ENCODE results near the gene NT5DC1.
A peak's percentile ranks its signal among the peaks of the same experiment; 100 is the strongest.

The NT5DC1 gene

DNA sequence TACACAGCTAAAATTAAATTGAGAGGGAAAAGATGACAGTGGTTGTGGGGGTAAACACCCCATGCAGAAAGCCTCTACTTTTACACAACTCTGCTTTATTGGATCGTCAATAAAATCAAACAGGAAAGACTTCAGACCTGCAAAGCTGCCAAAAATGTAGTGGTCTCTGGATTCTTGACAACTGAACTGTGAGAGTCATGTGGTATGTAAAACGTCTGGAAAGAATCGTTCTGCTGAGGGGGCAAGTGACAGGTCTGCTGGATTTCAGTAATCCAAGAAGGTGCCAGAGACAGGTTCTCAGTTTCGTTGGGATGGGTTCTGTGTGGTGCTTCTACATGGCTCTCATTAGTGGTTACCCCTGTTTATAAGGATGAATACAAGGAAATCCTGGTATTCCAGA, 89.9 kb downstream of the NT5DC1 start:
- peak; percentile 95 for DNase-seq (ENCODE audit: low read depth, low spot score)

DNA sequence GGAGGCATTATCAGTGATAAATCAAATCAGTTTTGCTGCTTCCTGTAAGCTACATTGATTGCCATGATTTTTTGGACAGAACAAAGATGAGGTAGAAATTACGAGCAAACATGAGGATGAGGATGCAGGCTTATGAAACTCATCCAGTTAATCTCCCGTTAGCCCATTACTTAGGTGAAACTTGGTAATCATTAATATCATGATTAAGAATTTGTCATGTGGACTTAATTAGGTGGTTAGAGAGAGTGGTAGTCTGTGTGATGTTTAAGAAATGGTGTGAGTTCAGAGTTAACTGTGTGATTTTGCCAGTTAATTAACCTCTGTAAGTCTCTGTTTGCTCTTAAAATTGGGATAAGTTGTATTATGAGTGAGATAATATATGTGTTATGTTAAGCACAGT, 91.2 kb downstream of the NT5DC1 start:
- DNase-seq (ENCODE audit: low read depth, low spot score): no peak

DNA sequence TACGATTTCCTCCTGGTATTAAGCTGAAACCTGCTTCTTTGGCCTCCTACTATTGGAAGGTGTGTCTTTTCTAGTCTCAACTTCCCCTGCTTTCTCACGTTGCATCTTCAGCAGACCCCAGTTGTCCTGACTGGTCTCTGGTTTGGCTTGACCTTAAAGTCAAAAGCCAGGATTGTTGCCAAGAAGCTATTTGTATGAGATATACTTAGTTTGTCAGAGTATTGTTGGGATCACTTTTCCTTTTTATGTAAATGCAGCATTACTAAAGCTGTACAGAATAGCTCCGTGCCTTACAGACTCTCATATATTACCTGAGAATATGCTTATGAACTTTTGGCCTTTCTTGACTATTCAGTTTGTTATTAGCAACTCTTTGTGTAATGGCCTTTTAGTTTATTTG, 92.1 kb downstream of the NT5DC1 start:
- DNase-seq (ENCODE audit: low read depth, low spot score): no peak

DNA sequence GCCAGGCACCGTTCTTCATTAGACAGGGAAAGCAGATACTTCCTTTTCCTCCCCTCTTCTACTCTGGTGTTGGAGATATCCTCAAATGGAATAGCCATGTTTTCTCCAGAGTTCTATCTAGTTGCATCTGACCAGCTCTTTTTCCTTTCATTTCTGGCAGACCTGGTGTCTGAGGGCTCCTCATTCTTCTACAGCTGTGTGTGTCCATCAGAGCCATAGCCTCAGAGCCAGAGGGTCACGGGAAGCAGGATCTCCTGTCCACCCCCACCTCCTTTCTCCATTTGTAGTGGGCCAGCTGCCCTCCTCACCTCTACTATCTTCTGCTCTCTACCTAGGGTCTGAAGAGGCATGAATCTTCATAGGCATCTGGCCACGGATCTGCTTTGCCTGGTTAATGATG, 96.2 kb downstream of the NT5DC1 start:
- DNase-seq (ENCODE audit: low read depth, low spot score): no peak

DNA sequence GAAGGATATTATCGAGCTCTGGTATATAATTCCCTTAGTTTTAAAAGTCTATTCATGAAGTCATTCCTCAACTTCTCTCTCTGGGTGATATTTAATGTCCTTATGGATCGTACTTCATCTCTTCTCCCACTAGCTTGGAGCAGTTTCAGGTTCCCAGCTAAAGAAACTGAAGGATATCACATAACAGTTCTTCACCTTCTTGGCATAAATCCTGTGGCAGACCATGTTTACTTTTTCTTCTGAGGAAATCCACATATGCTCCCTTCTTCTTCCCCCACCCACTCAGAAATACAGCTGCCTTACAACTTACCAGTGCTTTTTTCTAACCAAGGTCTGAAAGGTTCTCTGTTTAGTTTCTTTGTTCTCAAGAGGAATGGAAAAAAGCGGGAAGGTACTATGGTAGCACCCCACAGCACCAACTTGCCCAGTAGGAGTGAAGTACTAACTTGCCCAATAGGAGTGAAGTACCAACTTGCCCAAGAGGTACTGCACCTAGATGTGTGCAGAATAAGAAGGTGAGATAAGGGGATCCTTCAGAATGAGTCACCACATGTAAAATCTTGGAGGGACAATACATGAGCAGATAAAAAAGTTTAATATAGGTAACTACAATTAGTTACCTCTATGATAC, 100.1 kb downstream of the NT5DC1 start:
- no peak for DNase-seq (ENCODE audit: low read depth, low spot score)

DNA sequence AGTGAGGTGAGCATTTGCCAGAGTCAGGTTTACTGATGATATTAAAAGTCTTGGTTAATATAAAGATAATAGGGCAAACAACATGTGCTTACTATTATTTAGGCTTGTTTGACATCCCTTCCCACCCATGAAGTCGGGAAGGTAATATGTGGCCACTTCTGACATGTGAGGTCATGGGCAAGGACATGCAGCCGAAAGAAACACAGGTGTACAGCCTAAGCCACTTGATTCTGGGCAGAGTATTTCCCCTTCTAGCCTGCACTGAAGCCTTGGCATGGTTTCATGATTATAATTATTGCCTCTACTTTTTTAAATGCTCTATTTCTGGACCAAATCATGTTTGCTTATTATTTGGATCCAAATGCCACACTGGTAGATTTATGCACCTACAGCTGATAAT, 100.9 kb downstream of the NT5DC1 start:
- no peak for DNase-seq (ENCODE audit: low read depth, low spot score)

DNA sequence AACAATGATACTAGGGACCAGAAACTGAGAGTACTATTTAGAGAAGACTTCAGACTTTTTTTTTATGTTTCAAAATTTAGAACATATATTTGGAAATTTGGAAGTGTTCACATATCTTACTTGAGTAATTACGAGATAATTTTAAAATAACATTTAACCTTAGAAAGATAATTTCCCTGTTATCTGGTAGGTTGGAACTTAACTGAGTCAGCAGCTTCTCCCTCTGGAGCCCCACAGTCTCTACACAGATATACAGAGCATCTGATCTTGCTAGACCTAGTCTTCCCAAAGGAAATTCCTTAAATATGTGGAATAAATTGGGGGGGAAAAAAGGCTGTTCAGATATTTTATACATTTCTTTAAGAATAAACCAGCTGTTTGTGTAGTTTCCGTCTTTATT, 104.6 kb downstream of the NT5DC1 start:
- DNase-seq (ENCODE audit: low read depth, low spot score): no peak

DNA sequence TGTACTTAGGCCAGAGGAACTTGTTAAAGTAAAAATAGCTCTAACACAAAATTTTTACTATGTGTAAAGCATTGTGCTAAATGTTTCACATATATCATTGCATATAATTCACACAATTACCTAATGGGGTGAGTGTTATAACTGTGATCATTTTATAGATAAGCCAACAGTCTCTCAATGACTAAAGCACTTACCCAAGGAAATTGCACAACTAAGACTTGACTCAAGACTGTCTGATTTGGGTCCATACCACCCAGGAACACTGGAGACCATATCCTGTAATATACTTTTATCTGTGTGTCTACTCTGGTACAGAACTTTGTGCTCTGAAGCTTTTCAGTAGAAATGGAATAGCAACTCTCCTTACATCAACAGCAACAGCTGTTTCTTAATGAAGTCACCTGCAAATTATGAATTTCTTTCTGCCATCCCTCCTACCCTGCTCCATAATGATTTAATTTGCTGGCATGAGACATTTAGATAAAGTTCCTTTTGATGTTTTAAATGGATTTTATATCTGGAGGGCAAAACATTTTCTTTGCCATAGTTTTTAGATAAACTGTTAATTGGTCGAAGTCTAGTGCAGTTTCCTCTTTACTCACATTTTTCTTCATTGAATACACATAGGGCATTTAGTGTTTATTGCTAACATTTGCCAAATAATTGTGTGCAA, 105.7 kb downstream of the NT5DC1 start:
- DNase-seq (ENCODE audit: low read depth, low spot score): no peak

DNA sequence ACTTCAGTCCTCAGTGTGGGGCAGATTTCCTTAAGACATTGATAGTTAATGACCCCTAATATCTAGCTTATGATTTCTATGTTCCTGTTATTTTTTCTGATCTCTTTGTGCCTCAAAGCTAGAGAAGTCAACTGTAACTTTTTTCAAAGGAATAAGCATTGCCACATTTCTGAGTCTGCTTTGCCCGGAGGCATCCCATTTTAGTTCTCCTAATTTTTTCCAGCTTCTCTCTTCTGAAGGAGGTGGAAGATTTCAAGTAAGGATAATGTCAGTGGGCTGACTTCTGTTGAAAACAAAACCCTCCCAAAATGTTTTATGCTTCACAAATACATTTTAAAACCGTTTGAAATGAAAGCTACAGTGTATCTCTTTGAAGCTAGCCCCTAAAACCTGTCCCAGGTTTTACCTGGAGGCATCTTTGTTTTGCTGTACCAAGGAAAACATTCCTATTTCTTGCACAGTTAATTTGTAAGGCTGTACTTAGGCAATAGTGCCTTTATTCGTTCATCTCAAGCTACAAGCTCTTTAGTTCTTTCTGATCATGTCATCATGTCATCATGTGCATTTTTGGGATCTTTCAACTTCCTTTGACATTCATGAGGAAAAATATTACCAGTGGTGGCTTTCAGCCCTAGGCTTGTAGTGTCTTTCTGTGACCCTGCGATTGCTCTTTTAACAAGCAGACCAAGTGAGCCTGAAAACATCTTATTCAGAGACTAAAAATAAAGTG, 107.6 kb downstream of the NT5DC1 start:
- no peak for DNase-seq (ENCODE audit: low read depth, low spot score)

DNA sequence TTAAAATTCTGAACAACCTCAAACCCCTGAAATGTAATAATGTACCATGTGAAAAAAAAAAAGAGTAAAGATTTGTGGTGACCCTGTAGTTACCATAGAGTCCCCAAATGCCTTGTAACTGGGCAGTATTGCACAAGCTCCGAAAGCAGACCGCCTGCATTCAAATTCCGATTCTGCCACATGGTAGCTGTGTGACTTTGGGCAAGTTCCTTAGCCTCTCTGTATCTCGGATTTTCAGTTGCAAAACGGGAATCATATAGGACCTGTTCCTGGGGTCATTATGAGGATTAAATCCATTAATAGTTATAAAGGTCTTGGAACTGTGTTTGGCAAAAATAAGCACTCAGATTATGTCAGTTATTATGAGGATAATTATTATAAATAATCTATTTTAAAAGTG, 109.7 kb downstream of the NT5DC1 start:
- DNase-seq (ENCODE audit: low read depth, low spot score): no peak

DNA sequence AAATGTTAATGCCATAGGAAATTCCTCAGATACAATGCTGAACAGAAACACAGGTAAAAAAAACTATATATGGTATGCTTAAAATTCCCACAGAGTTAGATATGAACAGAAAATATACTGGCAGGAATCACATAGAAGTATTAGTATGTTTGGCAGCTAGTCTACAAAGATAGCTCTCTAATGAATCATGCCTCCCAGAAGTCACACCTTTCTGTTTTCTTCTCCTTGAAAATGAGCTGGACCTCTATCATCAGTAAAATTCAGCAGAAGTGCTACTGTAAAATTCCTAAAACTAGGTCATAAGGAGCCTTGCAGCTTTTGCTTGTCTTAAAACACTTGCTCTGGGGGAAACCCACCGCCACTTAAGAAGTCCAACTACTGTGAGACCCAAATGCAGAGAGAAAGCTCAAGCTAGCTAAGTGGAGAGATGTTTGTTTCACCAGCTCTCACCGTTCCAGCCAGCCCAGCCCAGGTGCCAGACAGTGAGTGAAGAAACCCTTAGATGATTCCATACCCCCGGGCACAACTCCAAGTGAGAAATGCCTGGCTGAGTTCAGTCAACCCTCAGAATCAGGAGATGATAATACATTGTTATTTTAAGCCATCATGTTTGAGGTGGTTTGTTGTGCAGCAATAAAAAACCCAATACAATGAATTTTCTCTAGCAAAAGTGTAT, 110.2 kb downstream of the NT5DC1 start:
- DNase-seq (ENCODE audit: low read depth, low spot score): peak; percentile 66

DNA sequence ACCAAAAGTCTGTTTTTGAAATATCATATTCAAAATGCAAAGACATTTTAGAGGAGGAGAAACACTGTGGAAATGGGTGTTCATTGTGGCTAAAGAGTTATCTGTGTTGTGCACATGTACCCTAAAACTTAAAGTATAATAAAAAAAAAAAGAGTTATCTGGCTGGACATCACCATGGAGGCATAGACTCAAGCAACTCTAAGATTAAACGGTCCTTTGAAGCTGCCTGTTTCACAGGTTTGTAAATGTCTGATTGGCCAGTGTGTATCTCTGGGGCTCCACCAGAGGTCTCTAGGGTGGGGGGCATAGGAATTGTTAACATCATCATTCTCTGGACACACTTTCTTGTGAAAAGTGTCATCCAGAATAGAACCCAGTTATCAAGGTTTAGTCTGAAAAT, 114.0 kb downstream of the NT5DC1 start:
- DNase-seq (ENCODE audit: low read depth, low spot score): no peak

DNA sequence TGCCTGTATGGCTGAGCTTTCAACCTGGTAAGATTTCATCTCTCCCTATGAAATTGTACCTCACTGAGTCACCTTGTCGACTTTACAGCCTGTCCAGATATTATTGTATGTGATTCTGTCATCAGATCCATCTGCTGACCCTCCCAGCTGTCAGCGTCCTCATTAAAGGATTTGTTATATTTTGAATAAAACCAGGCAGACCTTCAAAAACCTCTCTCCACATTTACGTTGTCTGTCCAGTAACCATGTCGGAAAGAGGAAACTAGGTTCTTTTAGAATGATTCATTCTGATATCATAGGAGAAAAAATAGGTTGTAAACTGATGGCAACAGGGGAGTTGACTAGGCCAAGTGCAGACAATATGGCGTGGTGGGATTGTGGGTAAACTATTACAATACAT, 114.8 kb downstream of the NT5DC1 start:
- DNase-seq (ENCODE audit: low read depth, low spot score): no peak

DNA sequence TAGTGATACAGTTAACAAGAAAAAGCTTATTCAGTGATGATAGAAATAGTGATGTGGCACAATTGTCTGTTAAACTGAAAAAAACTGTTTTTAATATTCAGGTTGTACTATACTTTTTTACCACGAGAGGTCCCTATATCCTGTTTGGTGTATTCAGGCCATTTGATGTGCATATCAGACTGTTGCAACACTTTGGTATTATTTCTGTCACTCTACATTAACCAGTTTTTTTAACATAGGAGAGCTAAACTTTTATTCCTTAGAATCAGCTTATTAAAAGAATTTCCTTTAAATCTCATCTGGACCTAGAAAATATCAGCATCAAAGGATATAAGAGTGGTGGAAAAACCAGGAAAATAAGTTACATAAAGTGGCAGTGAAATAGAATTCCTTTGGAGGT, 116.4 kb downstream of the NT5DC1 start:
- peak; percentile 54 for DNase-seq (ENCODE audit: low read depth, low spot score)

DNA sequence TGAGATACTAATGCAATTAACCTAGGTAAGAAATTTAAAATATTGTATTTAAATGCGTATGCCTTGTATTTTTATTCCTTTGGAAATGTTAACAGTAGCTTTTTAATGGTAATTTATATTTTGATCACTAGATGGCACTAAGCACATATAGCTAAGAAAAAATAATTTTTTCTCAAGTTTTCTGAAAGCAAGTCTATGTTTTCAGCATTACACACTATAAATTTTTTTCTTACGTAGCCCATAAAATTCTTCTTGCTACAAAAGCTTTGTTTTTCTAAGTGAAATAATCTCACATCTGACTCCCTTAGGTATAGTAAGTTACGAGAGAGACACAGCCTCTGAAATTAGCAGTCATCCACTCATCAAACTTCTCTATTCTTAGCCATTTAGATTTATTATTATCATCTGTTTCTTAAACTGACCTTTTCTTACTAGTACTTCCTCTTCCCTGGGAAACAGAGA, 117.5 kb downstream of the NT5DC1 start:
- peak; percentile 18 for DNase-seq (ENCODE audit: low read depth, low spot score)

DNA sequence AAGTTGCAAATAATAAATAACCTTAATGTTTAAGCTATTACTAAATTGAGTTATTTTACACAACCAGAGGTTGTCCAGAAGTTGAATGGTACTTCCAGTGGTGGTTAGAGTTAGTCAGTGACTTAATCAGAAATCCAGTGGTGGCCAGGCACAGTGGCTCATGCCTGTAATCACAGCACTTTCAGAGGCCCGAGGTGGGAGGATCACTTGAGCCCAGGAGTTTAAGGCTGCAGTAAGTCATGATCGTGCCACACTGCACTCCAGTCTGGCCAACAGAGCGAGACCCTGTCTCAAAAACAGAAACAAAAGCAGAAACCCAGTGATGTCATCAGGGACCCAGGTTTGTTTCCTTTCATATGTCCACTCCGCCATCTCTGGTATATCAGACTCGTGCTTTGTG, 118.2 kb downstream of the NT5DC1 start:
- no peak for DNase-seq (ENCODE audit: low read depth, low spot score)

DNA sequence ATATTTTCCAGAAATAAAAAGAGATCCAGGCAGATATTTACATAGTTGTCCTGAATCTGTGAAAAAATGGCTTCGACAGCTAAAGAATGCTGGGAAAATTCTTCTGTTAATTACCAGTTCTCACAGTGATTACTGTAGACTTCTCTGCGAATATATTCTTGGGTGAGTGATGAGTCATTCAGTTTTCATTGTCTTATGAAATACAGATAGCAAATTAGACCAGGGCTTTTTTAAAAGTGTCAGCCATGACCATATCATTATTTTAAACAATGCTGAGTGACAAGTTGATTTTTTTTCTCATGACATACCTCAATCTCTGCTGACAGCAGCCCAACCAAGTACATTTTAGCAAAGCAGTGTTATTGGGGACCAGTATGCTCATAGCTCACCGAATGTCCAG, 120.4 kb downstream of the NT5DC1 start:
- peak; percentile 8 for DNase-seq (ENCODE audit: low read depth, low spot score)

DNA sequence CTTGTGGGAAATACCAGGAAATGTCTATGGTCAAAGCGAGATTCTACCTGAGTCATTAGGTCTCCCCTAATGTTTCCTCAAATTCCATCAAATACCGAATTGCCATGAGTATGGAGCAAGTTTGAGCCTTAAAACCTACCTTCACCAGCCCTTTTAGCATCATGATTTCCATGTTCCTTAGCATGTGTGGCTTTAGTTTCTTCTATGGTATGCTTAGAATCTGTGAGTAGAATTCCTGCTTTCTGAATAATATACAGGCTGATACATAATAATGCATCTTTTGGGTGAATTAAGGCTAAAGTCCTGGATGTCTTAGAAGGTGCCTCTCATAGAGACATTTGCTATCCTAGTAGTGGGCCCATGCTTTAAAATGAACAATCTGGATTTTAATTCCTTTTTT, 121.3 kb downstream of the NT5DC1 start:
- DNase-seq (ENCODE audit: low read depth, low spot score): peak; percentile 4

DNA sequence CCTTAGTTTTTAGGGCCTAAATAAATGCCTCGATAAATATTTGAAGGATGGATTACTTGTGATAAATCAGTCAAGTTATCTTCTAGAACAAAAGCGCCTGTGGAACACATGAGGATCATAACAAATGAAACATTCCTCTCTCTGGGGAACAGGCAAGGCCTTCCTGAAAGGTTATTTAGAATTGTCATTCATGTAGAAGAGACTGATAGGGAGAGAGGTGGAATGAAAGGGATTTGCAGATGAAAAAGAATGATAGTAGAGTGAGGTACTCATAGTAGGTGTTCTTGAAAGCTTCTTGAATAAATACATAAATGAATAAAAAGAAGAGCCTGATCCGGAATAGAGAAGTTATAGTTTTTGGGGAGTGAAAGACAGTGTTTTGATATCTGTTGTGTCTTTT, 122.7 kb downstream of the NT5DC1 start:
- no peak for DNase-seq (ENCODE audit: low read depth, low spot score)

DNA sequence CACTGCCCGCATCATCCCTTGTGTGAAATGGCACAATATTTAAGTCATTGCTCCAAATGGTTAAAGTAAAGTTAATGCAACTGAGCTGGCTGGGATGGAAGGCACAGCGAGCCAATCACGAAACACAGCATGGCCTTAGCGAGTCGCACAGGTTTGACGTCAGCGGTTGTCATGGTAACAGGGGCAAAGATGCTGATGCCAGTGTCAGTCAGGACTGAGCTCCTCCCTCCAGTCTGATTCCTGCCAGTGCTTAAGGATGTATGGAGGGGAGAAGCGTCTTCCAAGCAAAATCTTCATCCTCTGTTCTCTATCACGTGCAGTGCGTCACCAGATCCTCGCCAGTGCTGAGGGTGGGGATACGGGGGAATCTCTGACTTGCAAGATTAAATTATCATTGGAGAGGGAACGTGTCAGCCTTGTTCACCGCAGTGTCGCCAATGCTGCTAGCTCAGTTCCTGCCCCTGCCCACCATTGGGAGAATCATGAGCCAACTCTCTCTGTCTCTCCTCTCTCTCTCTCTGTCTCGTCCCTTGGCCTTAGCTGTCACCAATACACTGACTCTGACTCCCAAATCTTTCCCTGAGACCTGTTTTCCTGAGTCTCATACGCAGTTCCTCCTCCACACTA, 128.7 kb downstream of the NT5DC1 start:
- DNase-seq (ENCODE audit: low read depth, low spot score): peak; percentile 97

DNA sequence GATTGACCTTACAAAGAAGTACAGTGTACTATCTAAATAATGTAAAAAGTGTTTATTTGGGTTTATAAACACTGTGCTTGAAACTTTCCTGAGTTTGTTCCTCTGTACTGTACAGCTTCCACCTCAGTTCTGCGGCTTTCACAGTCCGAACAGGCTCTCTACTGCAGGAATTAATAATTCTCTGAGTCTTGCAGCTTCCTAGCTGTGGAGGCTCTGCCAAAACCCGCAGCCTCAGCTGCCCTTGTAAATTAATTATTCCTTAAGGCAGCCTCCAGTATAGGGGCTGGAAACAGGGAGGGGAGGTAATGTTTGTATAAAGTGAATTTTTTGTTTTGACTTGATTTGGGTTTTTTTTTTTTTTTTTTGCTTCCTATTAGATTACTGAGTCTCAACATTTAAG, 134.0 kb downstream of the NT5DC1 start:
- no peak for DNase-seq (ENCODE audit: low read depth, low spot score)

DNA sequence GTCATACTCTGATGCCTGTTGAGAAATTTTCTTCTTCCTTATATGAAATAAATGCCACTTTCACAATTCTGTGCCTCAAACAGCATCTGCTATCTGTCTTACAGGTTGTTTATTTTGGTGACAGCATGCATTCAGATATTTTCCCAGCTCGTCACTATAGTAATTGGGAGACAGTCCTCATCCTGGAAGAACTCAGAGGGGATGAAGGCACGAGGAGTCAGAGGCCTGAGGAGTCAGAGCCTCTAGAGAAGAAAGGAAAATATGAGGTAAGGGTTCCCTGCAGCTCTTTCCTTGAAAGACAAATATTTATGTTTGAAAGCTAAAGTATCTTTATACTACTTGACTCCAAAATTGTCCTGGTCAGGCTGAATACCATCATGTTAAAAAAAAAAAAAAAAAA, 137.4 kb downstream of the NT5DC1 start:
- DNase-seq (ENCODE audit: low read depth, low spot score): no peak

Data from astrocyte of the hippocampus (primary cell).